Posterior vena cava (tissue), 2 donors: Measurements from ENCODE around the gene USPL1. TPM values are rescaled to one million over a fixed set of nuclear protein-coding genes. Genes with fewer than 3 reads are reported as not detected.
"Not testable (repeated sequence)": the region's sequence is repeated elsewhere in the genome, so short reads cannot be mapped to it uniquely, and the experiment has no call there.

ENCODE experiments used
- DNase-seq: peaks from one replicate; pipeline ENCODE4 v3.0.0-alpha.2; 2020; ENCODE audit warnings: low spot score
- intact Hi-C, 2 donors: fragments of 100-400 bp; cut with DNase I; formaldehyde crosslinking; loops; one replicate each; pipeline versions ENCODE4 v1.14.1 to v1.14.2; 2022 to 2023
- total RNA-seq, 2 donors: library from RNA; stranded (reverse); fragmentation: NEBNext Ultra II Directional; extraction: Animal tissue kit (Norgen Biotek cat#: 25700); gene quantifications; one replicate each; pipeline ENCODE4 v1.2.1, GENCODE V29; 2021
- donor health status: DM: yes; HTN: yes; CAD: no.
- donor health status: DM: yes; HTN: yes; CAD: no.

The USPL1 gene
- total RNA-seq, 2 donors from 2014 or later, result 13.8 to 14.2 TPM

DNA sequence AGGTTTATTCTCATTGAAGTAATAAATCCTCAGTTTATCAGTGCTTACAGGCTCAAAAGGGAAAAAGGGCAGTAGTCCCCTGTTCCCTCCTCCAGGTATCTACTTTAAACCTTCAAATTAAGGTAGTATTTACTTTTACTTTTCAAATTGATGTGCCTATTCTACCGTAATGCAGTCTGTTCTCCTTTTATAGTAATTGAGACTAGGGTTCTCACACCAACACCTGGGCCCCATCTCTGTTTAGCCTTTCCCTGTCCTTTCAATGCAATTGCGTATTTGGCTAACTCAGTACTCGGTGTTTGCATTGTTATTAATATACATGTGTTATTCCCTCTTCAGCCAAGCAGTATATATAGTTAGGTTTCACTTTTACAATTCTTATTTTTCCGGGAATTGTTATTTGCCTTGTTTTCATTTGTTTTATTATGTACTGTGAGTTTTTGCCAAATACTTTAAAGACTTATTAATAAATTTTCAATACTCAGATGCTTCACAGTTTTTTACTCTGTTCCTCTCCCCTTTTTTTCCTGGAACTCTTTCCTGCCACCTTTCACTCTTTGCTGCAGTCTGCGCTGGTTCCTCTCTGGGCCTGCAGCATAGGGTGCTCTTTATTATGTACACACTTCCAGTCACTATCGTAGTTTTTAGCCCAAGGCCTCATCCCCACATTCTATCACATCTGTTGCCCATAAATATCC, 30.3 kb downstream of the USPL1 start:
- intact Hi-C loops, result no loop called here
- DNase-seq, result no peak

DNA sequence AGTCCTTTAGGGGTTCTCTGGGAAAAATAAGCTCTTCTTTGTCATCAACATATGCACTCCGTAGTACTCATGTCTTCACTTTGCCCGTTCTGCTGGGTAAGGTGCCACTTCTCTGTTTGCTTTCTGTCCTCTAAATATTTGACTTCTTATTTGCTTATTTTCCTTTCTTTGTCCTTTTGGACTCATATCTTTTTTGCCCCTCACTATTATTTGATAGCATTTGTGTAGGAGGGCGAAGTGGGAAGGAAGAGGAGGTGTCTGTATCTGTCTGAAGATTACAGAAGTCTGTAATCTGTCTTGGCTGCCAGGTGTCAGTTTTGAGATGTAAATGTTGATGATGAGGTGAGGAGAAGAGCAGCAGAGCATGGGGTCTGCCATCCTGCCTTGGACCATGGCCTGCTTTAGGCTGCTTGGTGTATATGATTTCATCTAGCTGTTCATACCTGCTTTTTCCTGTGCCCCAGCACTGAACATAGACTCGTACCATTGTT, 30.8 kb downstream of the USPL1 start:
- intact Hi-C loops, result no loop called here
- no peak for DNase-seq

DNA sequence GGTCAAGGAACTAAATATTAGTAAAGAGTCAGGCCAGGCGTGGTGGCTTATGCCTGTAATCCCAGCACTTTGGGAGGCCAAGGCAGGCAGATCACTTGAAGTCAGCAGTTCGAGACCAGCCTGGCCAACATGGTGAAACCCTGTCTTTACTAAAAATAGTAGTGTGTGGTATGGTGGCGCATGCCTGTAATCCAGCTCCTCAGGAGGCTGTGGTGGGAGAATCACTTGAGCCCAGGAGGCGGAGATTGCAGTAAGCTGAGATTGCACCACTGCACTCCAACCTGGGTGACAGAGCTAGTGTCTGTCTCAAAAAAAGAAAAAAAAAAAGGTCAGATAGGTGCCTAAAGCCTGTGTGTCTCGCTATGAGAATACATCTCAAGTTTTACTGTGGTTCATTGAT, 33.9 kb downstream of the USPL1 start:
- intact Hi-C loops, DNase-seq: not testable (repeated sequence)

DNA sequence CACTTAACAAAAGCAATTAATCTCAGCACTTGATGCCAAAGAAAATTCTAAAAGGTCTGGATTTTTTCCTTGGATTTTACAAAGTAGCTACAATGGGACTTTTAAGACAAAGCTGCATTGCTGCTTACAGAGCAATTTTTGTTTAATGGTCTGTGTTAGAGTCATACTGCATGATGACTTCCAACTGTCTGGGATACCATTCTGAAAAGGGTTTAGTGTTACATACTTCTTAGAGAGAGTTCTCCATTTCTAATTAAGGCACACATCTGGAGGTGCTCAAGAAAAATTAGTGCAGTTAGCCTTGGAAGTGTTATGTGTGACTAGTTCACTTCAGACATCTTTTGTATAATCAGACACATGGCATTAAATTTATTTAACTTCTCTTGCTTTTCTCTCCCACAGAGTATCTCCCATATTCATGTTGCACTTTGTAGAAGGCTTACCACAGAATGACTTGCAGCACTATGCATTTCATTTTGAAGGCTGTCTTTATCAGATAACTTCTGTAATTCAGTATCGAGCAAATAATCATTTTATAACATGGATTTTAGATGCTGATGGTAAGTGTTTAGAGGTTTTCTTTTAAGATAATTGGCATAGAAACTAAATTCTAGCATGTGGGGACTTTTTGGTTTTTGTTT, 35.1 kb downstream of the USPL1 start:
- DNase-seq, result no peak
- intact Hi-C loops, result no loop called here

DNA sequence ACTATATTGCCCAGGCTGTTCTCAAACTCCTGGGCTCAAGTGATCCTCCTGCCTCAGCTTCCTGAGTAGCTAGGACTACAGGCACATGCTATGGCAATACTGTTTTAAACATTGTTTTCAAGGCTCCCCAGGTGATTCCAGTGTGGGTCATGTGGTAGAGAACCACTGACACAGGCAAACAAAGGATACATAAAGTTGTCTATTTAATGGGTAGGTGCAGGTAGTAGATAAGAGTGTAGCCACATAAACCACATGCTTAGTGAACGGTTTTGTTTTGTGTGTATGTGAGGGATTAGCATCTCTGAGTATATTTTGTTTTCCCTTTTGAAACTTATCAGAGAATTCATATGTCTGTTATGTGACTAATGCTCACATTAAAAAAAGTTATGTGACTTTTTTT, 36.7 kb downstream of the USPL1 start:
- no peak for DNase-seq
- intact Hi-C loops, result no loop called here

DNA sequence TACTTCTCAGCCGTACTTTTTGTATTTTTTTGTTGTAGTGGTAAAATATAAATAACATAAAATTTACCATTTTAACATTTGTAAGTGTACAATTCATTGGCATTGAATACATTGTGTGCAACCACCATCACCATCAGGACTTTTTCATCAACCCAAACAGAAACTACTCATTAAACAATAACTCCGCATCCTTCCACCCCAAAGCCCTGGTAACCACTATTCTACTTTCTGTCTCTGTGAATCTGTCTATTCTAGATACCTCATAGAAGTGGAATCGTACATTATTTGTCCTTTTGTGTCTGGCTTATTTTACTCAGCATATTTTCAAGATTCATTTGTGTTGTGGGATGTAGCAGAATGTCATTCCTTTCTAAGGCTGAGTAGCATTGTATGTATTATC, 38.5 kb downstream of the USPL1 start:
- DNase-seq, result no peak
- intact Hi-C loops, result no loop called here

DNA sequence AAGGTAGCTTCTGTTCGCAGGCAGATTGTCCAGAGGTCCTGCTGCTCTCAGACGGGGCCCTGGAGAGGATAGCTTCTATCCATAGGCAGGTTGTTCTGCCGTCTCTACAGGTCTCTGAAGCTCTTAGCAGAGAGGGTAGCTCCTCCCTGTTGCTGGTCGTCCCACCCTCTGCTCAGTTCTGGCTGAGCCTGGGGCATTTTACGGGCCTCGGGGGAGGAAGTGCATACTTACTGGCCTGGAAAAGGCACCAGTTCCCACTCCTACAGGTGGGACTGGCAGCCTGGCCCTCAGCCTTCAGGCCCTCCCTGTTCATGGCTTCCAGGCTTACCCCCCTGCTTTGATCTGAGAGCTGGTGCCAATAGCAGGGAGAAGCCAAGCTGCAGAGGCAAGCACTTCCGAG, 42.3 kb downstream of the USPL1 start:
- no peak for DNase-seq
- intact Hi-C loops, result no loop called here

DNA sequence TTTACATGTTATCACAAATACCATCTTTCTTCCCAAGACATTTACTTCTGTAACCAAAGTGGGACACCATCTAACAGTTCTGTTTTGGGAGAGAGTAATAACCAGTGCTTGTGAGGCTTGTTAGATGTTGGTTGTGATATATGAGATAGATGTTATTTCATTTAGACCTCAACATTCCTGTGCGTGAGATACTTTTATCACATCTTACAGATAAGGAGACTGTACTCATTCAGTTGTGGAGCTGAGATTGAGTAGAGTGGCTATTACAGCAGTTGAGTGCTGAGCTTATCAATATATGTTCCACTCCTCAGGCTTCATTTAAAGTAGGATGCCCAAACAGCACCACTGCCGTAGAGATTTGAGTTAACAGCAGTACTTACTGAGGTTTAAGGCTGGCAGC, 43.1 kb downstream of the USPL1 start:
- no peak for DNase-seq
- intact Hi-C loops, result no loop called here

DNA sequence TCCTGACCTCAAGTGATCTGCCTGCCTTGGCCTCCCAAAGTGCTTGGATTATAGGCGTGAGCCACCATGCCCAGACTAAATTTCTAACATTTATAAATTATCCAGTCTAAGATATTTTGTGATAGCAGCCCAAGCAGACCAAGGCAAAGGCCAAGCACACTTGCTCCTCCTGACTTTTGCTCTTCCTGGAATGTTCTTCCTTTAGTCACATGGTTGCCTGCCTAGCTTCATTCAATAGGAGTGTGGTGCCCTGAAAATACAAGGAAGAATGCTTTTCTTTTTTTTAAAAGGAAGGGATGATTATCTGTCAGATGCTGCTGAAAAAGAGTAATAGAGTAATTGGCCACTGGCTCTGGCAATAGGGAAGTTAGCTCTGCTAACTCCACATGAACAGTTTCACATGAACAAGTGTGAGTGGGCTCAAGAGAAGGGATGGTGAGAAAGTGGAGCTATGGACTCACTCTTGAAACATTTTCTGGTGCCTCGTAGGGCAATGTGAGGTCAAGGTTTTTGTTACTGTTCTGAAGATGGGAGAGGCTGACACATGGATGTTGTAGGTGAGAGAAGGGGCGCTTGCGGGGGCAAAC, 47.1 kb downstream of the USPL1 start:
- intact Hi-C loops, result no loop called here
- no peak for DNase-seq

DNA sequence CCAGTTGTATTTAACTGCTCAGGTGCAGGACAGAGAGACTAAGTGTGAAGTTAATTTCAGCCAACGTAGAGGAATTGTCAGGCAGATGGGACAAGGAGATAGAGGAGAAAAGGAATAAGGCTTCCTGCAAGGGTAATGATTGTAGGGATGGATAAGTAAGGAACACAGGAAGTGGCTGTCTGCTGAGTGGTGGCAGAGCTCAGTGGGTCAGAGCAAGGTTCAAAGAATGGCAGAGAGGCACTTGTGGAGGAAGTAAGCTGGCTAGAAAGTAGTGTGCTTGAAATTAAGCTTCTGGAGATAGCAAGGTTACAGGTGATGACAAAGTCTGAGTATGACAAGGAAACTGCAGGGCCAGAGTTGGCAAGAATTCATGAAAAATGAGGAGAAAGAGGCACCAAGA, 47.9 kb downstream of the USPL1 start:
- intact Hi-C loops, result no loop called here
- DNase-seq, result no peak

DNA sequence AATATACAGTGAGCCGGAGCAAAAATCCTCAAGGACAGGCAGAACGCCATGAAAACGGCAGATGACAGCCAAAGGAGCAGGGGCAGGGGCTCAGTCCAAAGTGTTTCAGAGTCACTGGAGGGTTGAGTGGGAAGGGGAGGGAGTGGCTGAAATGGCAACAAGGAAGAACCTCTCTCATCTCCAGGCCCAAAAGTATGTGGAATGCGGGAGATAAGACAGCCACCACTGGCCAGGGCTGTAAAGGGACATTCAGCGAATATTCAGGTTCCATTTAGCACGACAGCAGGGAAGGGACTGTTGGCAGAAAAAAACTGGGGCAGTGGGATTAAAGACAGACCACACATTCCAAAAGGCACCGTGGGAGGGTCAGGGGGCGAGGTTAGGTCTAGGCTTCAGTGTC, 48.4 kb downstream of the USPL1 start:
- no peak for DNase-seq
- intact Hi-C loops, result no loop called here

DNA sequence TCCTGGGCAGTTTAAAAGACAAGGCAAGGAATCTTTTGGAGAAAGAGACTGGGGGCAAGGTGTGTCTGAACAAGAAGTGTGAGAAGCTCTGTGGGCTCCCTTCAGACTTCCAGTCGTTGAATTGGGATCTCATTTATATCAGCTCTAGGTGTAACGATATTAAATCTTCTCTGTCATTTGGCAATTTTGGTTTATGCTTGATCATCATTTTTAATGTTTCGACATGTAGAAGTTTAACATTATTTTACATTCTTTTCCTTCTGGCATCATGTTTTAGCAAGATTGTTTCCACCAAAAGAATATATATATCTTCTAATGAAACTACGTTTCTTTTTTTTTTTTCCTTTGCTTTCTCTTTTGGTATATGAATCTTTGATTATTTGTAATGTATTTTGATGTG, 49.3 kb downstream of the USPL1 start:
- DNase-seq, result no peak

DNA sequence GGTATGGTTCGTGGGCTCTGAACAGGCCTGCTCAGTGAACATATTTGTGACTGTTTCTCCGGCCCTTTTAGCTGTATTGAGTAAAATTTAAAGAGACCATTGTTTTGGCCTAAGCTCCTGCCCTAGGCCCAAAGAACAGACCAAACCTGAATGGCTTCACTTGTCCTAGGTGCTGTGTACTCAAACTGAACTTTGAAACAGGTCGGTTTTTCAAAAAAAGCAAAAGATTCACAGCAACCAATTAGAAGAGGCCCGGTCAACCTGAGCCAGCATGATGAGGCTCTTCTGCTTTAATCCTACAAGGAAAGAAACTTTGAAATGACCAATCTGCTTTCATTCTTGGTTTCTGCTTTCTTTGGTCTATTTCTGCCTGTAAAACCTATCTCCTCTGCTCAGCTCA, 50.6 kb downstream of the USPL1 start:
- DNase-seq, result no peak
- intact Hi-C loops, result no loop called here

More for the DNA sequence above, 49.3 kb downstream of the USPL1 start:
- intact Hi-C loops, result no loop called here

DNA sequence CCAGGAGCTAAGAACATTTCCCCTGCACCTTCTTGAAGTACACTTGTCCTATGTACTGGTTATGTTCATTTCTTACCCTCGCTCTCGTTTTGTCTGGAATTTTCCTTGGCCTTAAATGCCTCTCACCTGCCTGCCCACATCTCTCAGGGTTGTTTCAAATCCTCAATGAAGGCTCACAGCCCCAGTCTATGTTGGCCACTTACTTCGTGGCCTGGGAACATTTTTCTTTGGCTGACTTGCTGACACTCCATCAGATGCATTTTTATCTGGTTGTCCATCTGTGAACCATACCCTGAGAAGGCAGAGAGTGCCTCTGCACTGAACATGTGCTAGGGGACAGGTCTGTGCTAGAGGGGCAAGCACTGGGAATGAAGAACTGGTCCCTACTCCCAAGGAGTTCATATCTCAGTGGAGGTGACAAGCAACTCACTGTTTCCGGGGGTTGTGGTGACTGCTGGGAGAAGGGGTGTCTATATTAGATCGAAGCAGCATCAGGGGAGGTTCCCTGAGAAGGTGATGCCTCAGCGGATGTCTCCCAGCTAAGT, 53.6 kb downstream of the USPL1 start:
- no peak for DNase-seq
- intact Hi-C loops, result loop anchor here in 1 of 2 donors (10.0 kb wide), 1 partner anchor 193 kb away; no protein-coding TSS in a partner anchor

DNA sequence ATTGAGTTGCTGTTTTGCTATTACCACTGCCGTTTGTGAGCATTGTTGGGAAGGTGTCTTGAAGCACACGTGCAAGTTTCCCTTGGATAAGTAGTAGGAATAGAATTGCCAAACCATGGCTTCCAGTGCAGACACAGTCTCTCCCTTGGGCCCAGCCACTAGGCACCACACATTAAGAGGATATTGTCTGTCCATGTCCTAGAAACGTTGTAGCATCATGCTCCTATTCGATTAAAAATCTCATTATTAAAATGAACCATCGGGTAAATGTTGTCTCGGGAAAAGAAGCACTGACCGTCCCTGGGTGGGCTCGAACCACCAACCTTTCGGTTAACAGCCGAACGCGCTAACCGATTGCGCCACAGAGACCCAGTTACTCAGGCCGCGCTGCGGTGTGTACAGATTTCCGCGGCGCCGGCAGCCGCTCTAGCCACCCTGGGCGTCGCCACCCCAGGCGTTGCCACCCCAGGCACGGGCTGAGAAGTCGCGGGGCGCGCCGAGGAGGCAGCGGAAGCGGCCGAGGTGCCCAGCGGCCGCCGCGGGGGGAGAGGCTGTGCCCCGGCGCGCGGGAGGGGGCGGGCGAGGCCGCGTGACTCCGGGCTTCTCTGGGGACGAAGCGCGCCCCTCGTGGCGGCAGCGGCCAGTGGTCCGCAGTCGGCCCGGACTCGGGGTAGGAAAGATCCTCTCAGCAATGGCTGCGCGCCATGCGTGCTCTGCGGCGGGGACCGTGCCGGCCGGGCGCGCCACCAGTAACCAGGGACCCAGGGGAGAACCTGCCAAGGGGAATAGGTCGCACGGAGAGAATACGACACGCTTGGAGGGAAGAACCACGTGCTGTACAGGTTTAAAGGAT, 56.2 kb downstream of the USPL1 start:
- DNase-seq, result peak; percentile 96
- intact Hi-C loops, result loop anchor here in 1 of 2 donors (10.0 kb wide), 1 partner anchor 191 kb away; no protein-coding TSS in a partner anchor

DNA sequence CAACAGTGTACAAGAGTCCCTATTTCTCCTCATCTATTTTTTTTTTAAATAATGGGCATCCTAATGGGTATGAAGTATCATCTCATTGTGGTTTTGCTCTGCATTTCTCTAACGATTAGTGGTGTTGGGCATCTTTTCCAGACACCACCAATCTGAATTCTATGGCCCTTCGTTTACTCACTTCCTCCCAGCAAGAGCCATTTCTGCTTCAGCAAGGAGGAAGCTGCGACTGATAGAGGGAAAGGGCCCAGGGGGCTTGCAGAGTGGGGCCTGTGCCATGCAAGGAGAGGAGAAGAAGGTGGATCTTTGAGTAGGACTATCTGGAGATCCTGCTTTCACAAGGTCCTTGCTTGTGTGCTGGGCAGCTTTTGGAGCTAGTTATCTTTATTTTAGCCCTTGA, 58.0 kb downstream of the USPL1 start:
- DNase-seq, result no peak
- intact Hi-C loops, result loop anchor here (5.0 to 10.0 kb wide), 2 partner anchors 189 to 367 kb away; no protein-coding TSS in a partner anchor

DNA sequence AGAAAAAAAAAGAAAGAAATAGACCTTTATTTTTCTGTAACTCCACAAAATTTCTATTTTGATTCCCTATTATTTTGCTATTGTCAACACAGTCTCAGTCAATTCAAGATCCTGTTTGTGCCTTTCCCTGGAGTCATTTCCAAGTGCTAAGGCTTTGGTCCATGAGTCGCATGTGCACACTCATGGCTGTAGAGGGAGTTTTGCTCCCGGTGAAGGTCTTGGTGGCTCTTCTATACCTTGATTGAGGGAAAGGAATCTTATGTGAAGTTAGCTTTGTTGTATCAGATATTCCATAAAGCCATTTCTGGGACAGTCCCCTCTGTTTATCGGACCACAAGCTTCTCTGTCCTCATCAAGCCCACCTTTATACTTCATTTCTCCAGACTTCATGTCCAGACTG, 59.0 kb downstream of the USPL1 start:
- intact Hi-C loops, result loop anchor here (5.0 to 10.0 kb wide), 2 partner anchors 188 to 366 kb away; no protein-coding TSS in a partner anchor
- no peak for DNase-seq

DNA sequence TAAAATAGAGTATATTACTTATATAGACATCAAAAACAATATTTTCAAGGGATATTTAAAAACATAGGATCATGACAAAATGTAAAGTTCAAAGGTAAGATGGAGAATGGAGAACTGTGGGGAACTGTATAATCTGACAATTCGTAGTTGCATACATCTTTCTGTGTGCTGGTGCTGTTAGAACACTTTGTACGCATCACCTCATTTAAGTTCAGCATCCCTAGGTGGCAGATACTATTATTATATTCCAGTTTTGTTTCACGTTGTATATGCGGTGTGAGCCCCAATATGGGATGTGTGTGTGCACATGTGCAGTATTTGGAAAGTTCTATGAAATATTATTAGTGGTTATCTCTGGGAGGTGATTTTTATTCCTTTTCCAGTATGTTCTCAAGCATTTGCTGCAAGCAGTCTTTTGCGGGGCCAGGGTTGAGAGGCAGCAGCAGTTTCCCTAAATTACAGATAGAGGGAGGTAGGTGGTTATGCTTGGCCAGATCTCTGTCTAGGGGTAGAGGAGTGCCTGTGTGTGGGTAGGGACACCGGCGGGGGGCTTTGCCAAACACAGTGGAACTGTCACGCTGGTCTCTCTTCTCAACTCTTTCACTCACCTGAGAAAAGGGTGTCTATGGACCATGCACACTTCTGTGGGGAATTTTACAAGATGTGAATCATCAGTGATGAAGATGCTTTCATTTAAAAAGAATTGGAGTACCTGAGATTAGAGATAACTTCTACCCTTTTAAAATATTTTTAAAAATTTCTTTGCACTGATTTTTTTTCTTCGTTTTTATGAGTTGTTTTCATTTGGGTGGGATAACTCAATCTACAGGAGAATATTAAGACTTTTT, 62.0 kb downstream of the USPL1 start:
- intact Hi-C loops, result loop anchor here (5.0 to 10.0 kb wide), 3 partner anchors 123 to 363 kb away; no protein-coding TSS in a partner anchor
- no peak for DNase-seq
